HEK293 (cell line): ENCODE data around the gene CIDEA.

ENCODE experiments used
- CTCF ChIA-PET: fragments of 350-600 bp; formaldehyde crosslinking; extraction: SDS; loops from one replicate; lab custom pipeline; 2021; ENCODE audit warnings: antibody characterized with exemption; lab: Yijun Ruan, JAX
- POLR2A ChIA-PET: fragments of 300-600 bp; formaldehyde crosslinking; extraction: SDS; loops from one replicate; lab custom pipeline; 2020; ENCODE audit warnings: antibody characterized with exemption, inconsistent platforms; lab: Yijun Ruan, JAX
- H3K27ac ChIP-seq: fragments of 200-500 bp; sonication (Bioruptor generic); 2 replicates; pipeline ENCODE4 v1.5.1; 2014; ENCODE audit warnings: low read depth, low read length, control low read depth, inconsistent platforms; ENCODE audit errors: extremely low read depth
- H3K36me3 ChIP-seq, 2 experiments: fragments of 200-500 bp in 1 of 2; sonication (Bioruptor generic) in 1 of 2; 1 replicate in 1 of 2; 2 replicates in 1 of 2; pipeline ENCODE4 v1.5.1; 2014 to 2017; ENCODE audit warnings: inconsistent platforms in 2 of 2, low read length in 2 of 2; ENCODE audit not compliant: control insufficient read depth in 2 of 2, insufficient read depth in 1 of 2
- H3K4me1 ChIP-seq: fragments of 200-500 bp; sonication (Bioruptor generic); 2 replicates; pipeline ENCODE4 v1.5.1; 2014; ENCODE audit warnings: mild to moderate bottlenecking, low read length, inconsistent platforms; ENCODE audit not compliant: control insufficient read depth, insufficient read depth
- H3K4me3 ChIP-seq: 2 replicates; pipeline ENCODE4 v1.5.1; 2011; ENCODE audit warnings: low read depth, mild to moderate bottlenecking, control low read depth, low read length, moderate library complexity
- H3K9me3 ChIP-seq: fragments of 200-500 bp; sonication (Bioruptor generic); 2 replicates; pipeline ENCODE4 v1.5.1; 2014; ENCODE audit warnings: low read depth, low read length, inconsistent platforms; ENCODE audit not compliant: control insufficient read depth, insufficient read depth
- BCL11B ChIP-seq: fragments of 450-650 bp; formaldehyde crosslinking; IDR thresholded peaks from 2 replicates; pipeline ENCODE4 v1.5.1; 2016; ENCODE audit warnings: low read depth, missing biosample characterization, missing genetic modification characterization
- INSM2 ChIP-seq: fragments of 450-650 bp; formaldehyde crosslinking; IDR thresholded peaks from 2 replicates; pipeline ENCODE4 v1.5.1; 2016; ENCODE audit warnings: missing biosample characterization, missing genetic modification characterization
- KLF7 ChIP-seq: fragments of 450-650 bp; formaldehyde crosslinking; IDR thresholded peaks from 2 replicates; pipeline ENCODE4 v1.5.1; 2016; ENCODE audit warnings: missing biosample characterization, missing genetic modification characterization, borderline replicate concordance
- KLF9 ChIP-seq: fragments of 450-650 bp; formaldehyde crosslinking; IDR thresholded peaks from 2 replicates; pipeline ENCODE4 v1.5.1; 2016; ENCODE audit warnings: missing biosample characterization, missing genetic modification characterization, low read depth
- ZBTB7A ChIP-seq: fragments of 450-650 bp; formaldehyde crosslinking; IDR thresholded peaks from 2 replicates; pipeline ENCODE4 v1.5.1; 2016; ENCODE audit warnings: low read depth, missing biosample characterization, missing genetic modification characterization
- ZFP69B ChIP-seq: fragments of 450-650 bp; formaldehyde crosslinking; IDR thresholded peaks from 2 replicates; pipeline ENCODE4 v1.5.1; 2016; ENCODE audit warnings: missing biosample characterization, missing genetic modification characterization
- ZNF112 ChIP-seq: fragments of 450-650 bp; formaldehyde crosslinking; IDR thresholded peaks from 2 replicates; pipeline ENCODE4 v1.5.0; 2017; ENCODE audit warnings: missing biosample characterization, missing genetic modification characterization
- ZNF174 ChIP-seq: fragments of 450-650 bp; formaldehyde crosslinking; IDR thresholded peaks from 2 replicates; pipeline ENCODE4 v1.5.0; 2017; ENCODE audit warnings: missing biosample characterization, mild to moderate bottlenecking, missing genetic modification characterization
- ZNF18 ChIP-seq: fragments of 450-650 bp; formaldehyde crosslinking; IDR thresholded peaks from 2 replicates; pipeline ENCODE4 v1.5.1; 2016; ENCODE audit warnings: missing biosample characterization, missing genetic modification characterization
- ZNF211 ChIP-seq: fragments of 450-650 bp; formaldehyde crosslinking; IDR thresholded peaks from 2 replicates; pipeline ENCODE4 v1.5.1; 2016; ENCODE audit warnings: low read depth, missing biosample characterization, missing genetic modification characterization
- ZNF26 ChIP-seq: fragments of 450-650 bp; formaldehyde crosslinking; IDR thresholded peaks from 2 replicates; pipeline ENCODE4 v1.5.1; 2016; ENCODE audit warnings: missing biosample characterization, missing genetic modification characterization
- ZNF37A ChIP-seq: fragments of 450-650 bp; IDR thresholded peaks from 2 replicates; pipeline ENCODE4 v1.5.1; 2018; ENCODE audit warnings: missing biosample characterization, missing genetic modification characterization
- ZNF398 ChIP-seq: fragments of 450-650 bp; formaldehyde crosslinking; IDR thresholded peaks from 2 replicates; pipeline ENCODE4 v1.5.1; 2017; ENCODE audit warnings: missing biosample characterization, missing genetic modification characterization
- ZNF426 ChIP-seq: fragments of 450-650 bp; formaldehyde crosslinking; IDR thresholded peaks from 2 replicates; pipeline ENCODE4 v1.5.1; 2017; ENCODE audit warnings: missing biosample characterization, missing genetic modification characterization, mild to moderate bottlenecking, inconsistent platforms, moderate library complexity
- ZNF510 ChIP-seq: fragments of 450-650 bp; formaldehyde crosslinking; IDR thresholded peaks from 2 replicates; pipeline ENCODE4 v1.5.1; 2018; ENCODE audit warnings: mild to moderate bottlenecking, missing genetic modification characterization, missing biosample characterization; ENCODE audit not compliant: insufficient replicate concordance
- ZNF571 ChIP-seq: fragments of 450-650 bp; formaldehyde crosslinking; IDR thresholded peaks from 2 replicates; pipeline ENCODE4 v1.5.0; 2017; ENCODE audit warnings: missing biosample characterization, missing genetic modification characterization
- ZNF580 ChIP-seq: fragments of 450-650 bp; formaldehyde crosslinking; IDR thresholded peaks from 2 replicates; pipeline ENCODE4 v1.5.1; 2016; ENCODE audit warnings: missing biosample characterization, missing genetic modification characterization
- ZNF785 ChIP-seq: fragments of 450-650 bp; formaldehyde crosslinking; IDR thresholded peaks from 2 replicates; pipeline ENCODE4 v1.5.1; 2016; ENCODE audit warnings: missing biosample characterization, missing genetic modification characterization
- ZSCAN5A ChIP-seq: fragments of 450-650 bp; formaldehyde crosslinking; IDR thresholded peaks from 2 replicates; pipeline ENCODE4 v1.5.1; 2016; ENCODE audit warnings: missing biosample characterization, missing genetic modification characterization

The CIDEA gene

GRCh38 chr18:12306752-12307700 is 52.9 kb downstream of the CIDEA start:
- CTCF ChIA-PET, result interaction anchor here (0.8 to 1.0 kb wide), 3 partner anchors 19 to 386 kb away, joined by 3 read pairs; no protein-coding TSS in a partner anchor
- H3K4me1 ChIP-seq, result no peaks in the 10 kb centered on the region
- H3K4me3 ChIP-seq, result no peak overlapping the region; the same call in 1 of the 2 replicates
- POLR2A ChIA-PET, result interaction anchor here (0.6 to 3.2 kb wide), 5 partner anchors 21 to 577 kb away, joined by 4 to 17 read pairs (median 7); partner anchors contain the start of genes AFG3L2 and PTPN2
- H3K36me3 ChIP-seq, result peaks cover 15 to 25% of the 10 kb centered on the region in 2 experiments
- no peaks in the 10 kb centered on the region for H3K9me3 ChIP-seq
- H3K27ac ChIP-seq, result no peak overlapping the region
- TF ChIP-seq ZNF26 (tag by site-specific recombination), result no peak
- no peak for TF ChIP-seq ZBTB7A (tag by site-specific recombination)
- no peak for TF ChIP-seq ZSCAN5A (tag by site-specific recombination)
- TF ChIP-seq ZNF18 (tag by site-specific recombination), result no peak
- TF ChIP-seq BCL11B (tag by site-specific recombination), result no peak
- no peak for TF ChIP-seq ZNF174 (tag by site-specific recombination)
- no peak for TF ChIP-seq ZNF785 (tag by site-specific recombination)
- TF ChIP-seq ZNF510, result no peak
- no peak for TF ChIP-seq ZNF398 (tag by site-specific recombination)
- no peak for TF ChIP-seq ZNF211 (tag by site-specific recombination)
- no peak for TF ChIP-seq ZNF37A (tag by site-specific recombination)
- TF ChIP-seq ZNF426, result no peak
- no peak for TF ChIP-seq KLF9 (tag by site-specific recombination)
- no peak for TF ChIP-seq KLF7 (tag by site-specific recombination)
- no peak for TF ChIP-seq INSM2
- TF ChIP-seq ZNF112 (tag by site-specific recombination), result no peak
- no peak for TF ChIP-seq ZNF580 (tag by site-specific recombination)
- no peak for TF ChIP-seq ZFP69B (tag by site-specific recombination)
- TF ChIP-seq ZNF571 (tag by site-specific recombination), result no peak
